HepG2 (cell line): Measurements from ENCODE around the gene SPEM2. TPM values are rescaled to one million over a fixed set of nuclear protein-coding genes. Genes with fewer than 3 reads are reported as not detected.

Experiments used
- ATAC-seq: fragments of 200-7000 bp; cut with Tn5 transposase; 3 replicates; pipeline ENCODE4 v1.9.1; 2020; ENCODE audit warnings: mild to moderate bottlenecking, moderate library complexity
- BruUV-seq: library from RNA; stranded (reverse); fragments of 400-500 nt; replicated peaks from 2 replicates; lab custom pipeline; 2021; lab: Mats Ljungman, UMichigan
- CTCF ChIA-PET: fragments of 300-600 bp; formaldehyde crosslinking; extraction: SDS; loops from one replicate; lab custom pipeline; 2021; ENCODE audit warnings: low total read pairs, inconsistent platforms, low intra/inter-chr PET ratio; lab: Yijun Ruan, JAX
- POLR2A ChIA-PET: fragments of 350-600 bp; sonication (Branson Sonifier 250); formaldehyde crosslinking; loops from one replicate; lab custom pipeline; 2020; ENCODE audit warnings: antibody characterized with exemption, inconsistent platforms; lab: Yijun Ruan, JAX
- DNase-seq: peaks from one replicate; pipeline ENCODE4 v3.0.0-alpha.2; 2015; ENCODE audit warnings: low spot score
- FAIRE-seq: peaks from 3 replicates; lab custom pipeline; 2011; peaks lifted over from hg19 to GRCh38; lab: Jason Lieb, UNC
- H2AFZ ChIP-seq: one replicate; pipeline ENCODE4 v1.6.1; 2011; ENCODE audit warnings: low read length, inconsistent platforms
- H3K27ac ChIP-seq: fragments of 300-600 bp; 3 replicates; pipeline ENCODE4 v1.8.0; 2011; ENCODE audit warnings: mixed run types, mild to moderate bottlenecking, mixed read lengths, low read length, inconsistent platforms; ENCODE audit not compliant: insufficient read depth; ENCODE audit errors: extremely low read length
- H3K27me3 ChIP-seq, 2 experiments: fragments of 200-600 bp in 1 of 2; 2 replicates in 1 of 2; 3 replicates in 1 of 2; pipeline versions ENCODE4 v1.6.0 to v1.8.0; 2011; ENCODE audit warnings: low read length in 2 of 2, mild to moderate bottlenecking in 2 of 2, moderate library complexity in 2 of 2, inconsistent platforms in 1 of 2; ENCODE audit not compliant: insufficient read depth in 2 of 2, control insufficient read depth in 1 of 2
- H3K36me3 ChIP-seq, 2 experiments: fragments of 200-600 bp in 1 of 2; replicated peaks in 1 of 2; 2 replicates in 1 of 2; 3 replicates in 1 of 2; pipeline versions ENCODE4 v1.5.1 to v1.8.0; 2011; ENCODE audit warnings: low read length in 2 of 2, inconsistent platforms in 1 of 2; ENCODE audit not compliant: insufficient read depth in 2 of 2, control insufficient read depth in 1 of 2
- H3K4me1 ChIP-seq: 2 replicates; pipeline ENCODE4 v1.5.1; 2012; ENCODE audit warnings: low read length, inconsistent platforms; ENCODE audit not compliant: insufficient read depth
- H3K4me2 ChIP-seq: 2 replicates; pipeline ENCODE4 v1.6.0; 2011; ENCODE audit warnings: low read depth, low read length, inconsistent platforms
- H3K4me3 ChIP-seq, 3 experiments: fragments of 200-600 bp in 1 of 3; sonication (generic), shearing (Covaris generic) in 1 of 3; replicated peaks in 1 of 3; 2 replicates each; pipeline ENCODE4 v1.5.1; 2011 to 2016; ENCODE audit warnings: low read length in 3 of 3, inconsistent platforms in 2 of 3, low read depth in 2 of 3, mild to moderate bottlenecking in 2 of 3, control low read depth in 1 of 3, mixed read lengths in 1 of 3; ENCODE audit not compliant: insufficient read depth in 1 of 3
- H3K79me2 ChIP-seq: one replicate; pipeline ENCODE4 v1.6.1; 2011; ENCODE audit warnings: low read length, inconsistent platforms; ENCODE audit not compliant: insufficient read depth
- H3K9ac ChIP-seq: 2 replicates; pipeline ENCODE4 v1.6.0; 2011; ENCODE audit warnings: mild to moderate bottlenecking, low read depth, low read length, inconsistent platforms; ENCODE audit not compliant: insufficient read depth
- H3K9me3 ChIP-seq: 2 replicates; pipeline ENCODE4 v1.5.1; 2012; ENCODE audit warnings: mild to moderate bottlenecking, low read length
- H4K20me1 ChIP-seq: 2 replicates; pipeline ENCODE4 v1.6.0; 2011; ENCODE audit warnings: inconsistent platforms, mild to moderate bottlenecking, low read length, moderate library complexity; ENCODE audit not compliant: insufficient read depth
- BORCS8-MEF2B ChIP-seq: sonication (generic); formaldehyde crosslinking; IDR thresholded peaks from 2 replicates; pipeline ENCODE4 v1.8.0; 2022; ENCODE audit warnings: mild to moderate bottlenecking, missing genetic modification reagents
- BRF2 ChIP-seq: sonication (generic); formaldehyde crosslinking; IDR thresholded peaks from 2 replicates; pipeline ENCODE4 v1.8.1; 2022; ENCODE audit warnings: mild to moderate bottlenecking, missing genetic modification reagents
- HIVEP1 ChIP-seq: sonication (generic); formaldehyde crosslinking; IDR thresholded peaks from 2 replicates; pipeline ENCODE4 v1.4.0; 2020; ENCODE audit warnings: mild to moderate bottlenecking, missing genetic modification reagents
- PATZ1 ChIP-seq: sonication (generic); formaldehyde crosslinking; IDR thresholded peaks from 2 replicates; pipeline ENCODE4 v1.4.0; 2020; ENCODE audit warnings: missing genetic modification reagents
- RBM22 ChIP-seq: fragments of 200-400 bp; formaldehyde crosslinking; optimal IDR thresholded peaks from 2 replicates; pipeline ENCODE3; 2017; ENCODE audit warnings: mild to moderate bottlenecking, low read length, moderate library complexity
- SAFB2 ChIP-seq: sonication (generic); formaldehyde crosslinking; IDR thresholded peaks from 2 replicates; pipeline ENCODE4 v1.5.1; 2020; ENCODE audit warnings: missing genetic modification reagents, low read depth, mild to moderate bottlenecking, borderline replicate concordance
- TGIF2 ChIP-seq: IDR thresholded peaks from 2 replicates; pipeline ENCODE4 v1.6.1; 2016; ENCODE audit warnings: control low read depth, missing compliant biosample characterization
- XBP1 ChIP-seq: sonication (generic); formaldehyde crosslinking; IDR thresholded peaks from 2 replicates; pipeline ENCODE4 v1.5.0; 2020; ENCODE audit warnings: missing genetic modification reagents
- ZFP37 ChIP-seq: sonication (generic); formaldehyde crosslinking; IDR thresholded peaks from 2 replicates; pipeline ENCODE4 v1.4.0; 2020; ENCODE audit warnings: missing genetic modification reagents, borderline replicate concordance
- ZNF207 ChIP-seq: fragments of 450-650 bp; IDR thresholded peaks from 2 replicates; pipeline ENCODE4 v1.6.1; 2016; ENCODE audit warnings: antibody characterized with exemption, borderline replicate concordance
- ZNF556 ChIP-seq: sonication (generic); formaldehyde crosslinking; IDR thresholded peaks from 2 replicates; pipeline ENCODE4 v1.4.0; 2020; ENCODE audit warnings: mild to moderate bottlenecking, missing genetic modification reagents, borderline replicate concordance
- WGBS: methylation state at CpG from one replicate; pipeline ENCODE4 v1.1.6; 2017; ENCODE audit warnings: low lambda C conversion rate; 5-methylcytosine and 5-hydroxymethylcytosine counted together
- in situ Hi-C: cut with HindIII; loops from 2 replicates; pipeline ENCODE4 v1.10.0; 2017; ENCODE audit warnings: low pct_unique_long_range_greater_than_20kb; ENCODE audit not compliant: extremely low pct_ligation_motif_present
- intact Hi-C: fragments of 100-400 bp; cut with micrococcal nuclease; formaldehyde crosslinking; loops from one replicate; pipeline ENCODE4 v1.10.0; 2022; ENCODE audit not compliant: unreplicated experiment
- polyA plus RNA-seq, 8 experiments: library from polyadenylated mRNA; depleted of rRNA in 3 of 8; stranded (reverse) in 7 of 8; unstranded in 1 of 8; fragments of >200 nt; fragmentation: Illumina TruSeq in 4 of 8; extraction: Trizol in 4 of 8; gene quantifications; 2 replicates each; pipeline versions ENCODE4 v1.2.1 to v1.2.3, GENCODE V29; 2011 to 2016; ENCODE audit warnings: low read depth in 4 of 8, missing spikeins in 1 of 8, mixed read lengths in 1 of 8; ENCODE audit not compliant: insufficient read depth in 1 of 8
- total RNA-seq, 5 experiments: library from RNA; depleted of rRNA; stranded (reverse); fragments of >200 nt; fragmentation: Illumina TruSeq; extraction: Trizol; gene quantifications; 2 replicates each; pipeline ENCODE4 v1.2.3, GENCODE V29; 2016; ENCODE audit warnings: low read depth in 1 of 5

Gene SPEM2
- total and polyA plus RNA-seq, 2 of the 13 experiments (the other 11 are each of a cell fraction or from before 2014, with no cell fraction given) = not detected

GRCh38 chr17:7392696-7393612, 32.5 kb upstream of the SPEM2 start:
- ChIA-PET POLR2A (interaction anchor here (0.6 to 1.7 kb wide), 4 partner anchors 10 to 106 kb away, joined by 3 to 13 read pairs (median 4); partner anchors contain the start of genes CHRNB1 and TNK1), CTCF (no interaction called here)
- no peak for DNase-seq
- Histone ChIP-seq H3K27ac (no peak overlapping the region), H3K4me2 (peak overlapping the region; percentile 88; the same call in 1 of the 2 replicates), H2AFZ (no peak overlapping the region), H3K9ac (no peak overlapping the region), H3K27me3 (no peaks in the 10 kb centered on the region), H3K79me2 (no peaks in the 10 kb centered on the region), H3K36me3 (peaks cover 0 to 2% of the 10 kb centered on the region in 2 experiments; a peak in 2 of 5 replicates), H3K4me1 (peaks cover 14% of the 10 kb centered on the region), H3K4me3 (peak overlapping the region in 1 of 3 experiments; percentile 84; a peak in 1 of 6 replicates), H4K20me1 (no peaks in the 10 kb centered on the region), H3K9me3 (no peaks in the 10 kb centered on the region)
- in situ Hi-C loops (no loop called here), intact Hi-C loops (no loop called here)
- ATAC-seq = no peak
- TF ChIP-seq BORCS8-MEF2B (CRISPR knock-in tag) (no peak), RBM22 (no peak), SAFB2 (CRISPR knock-in tag) (no peak)
- BruUV-seq = no TSS peak
- WGBS = 95% methylated on average over 38 of the region's 42 CpGs
- no peak for FAIRE-seq

- in situ Hi-C loops = no loop called here
- no TSS peak for BruUV-seq
- Histone ChIP-seq H3K4me1 (peaks cover 14% of the 10 kb centered on the region), H3K27ac (peak overlapping the region; percentile 76), H3K4me2 (peak overlapping the region; percentile 88), H3K9me3 (no peaks in the 10 kb centered on the region), H3K36me3 (peaks cover 0 to 2% of the 10 kb centered on the region in 2 experiments; a peak in 2 of 5 replicates), H3K4me3 (peak overlapping the region; percentile 68 to 90 (median 84)), H2AFZ (no peak overlapping the region), H3K79me2 (no peaks in the 10 kb centered on the region), H4K20me1 (no peaks in the 10 kb centered on the region), H3K27me3 (no peaks in the 10 kb centered on the region), H3K9ac (peak overlapping the region; percentile 66)
- WGBS = 60% methylated on average over 22 of the region's 48 CpGs
- intact Hi-C loops = no loop called here
- DNase-seq (no peak), FAIRE-seq (no peak), ATAC-seq (peak; percentile 39)
- CTCF ChIA-PET = no interaction called here
- POLR2A ChIA-PET = interaction anchor here (0.7 to 2.4 kb wide), 11 partner anchors 10 to 294 kb away, joined by 3 to 76 read pairs (median 4); partner anchors contain the start of genes CHRNB1, NEURL4, POLR2A and SLC35G6
- TF ChIP-seq XBP1 (CRISPR knock-in tag) (no peak), PATZ1 (CRISPR knock-in tag) (peak; percentile 71), ZNF556 (CRISPR knock-in tag) (0 out of 2 replicates have a peak, but pooled peaks have one; percentile 5), HIVEP1 (CRISPR knock-in tag) (0 out of 2 replicates have a peak, but pooled peaks have one; percentile 18), ZNF207 (no peak), BRF2 (no peak), TGIF2 (0 out of 2 replicates have a peak, but pooled peaks have one; percentile 27), ZFP37 (CRISPR knock-in tag) (no peak)
Measured at GRCh38 chr17:7393613-7394451, 31.6 kb upstream of the SPEM2 start.
